LHCN-M2 (cell line): ENCODE data around the gene CDC16. TPM values are rescaled to one million over a fixed set of nuclear protein-coding genes. Genes with fewer than 3 reads are reported as not detected.
"Not testable (repeated sequence)": the region's sequence is repeated elsewhere in the genome, so short reads cannot be mapped to it uniquely, and the experiment has no call there.

Experiments
- DNase-seq: peaks from one replicate; pipeline ENCODE4 v3.0.0-alpha.2; 2012; ENCODE audit warnings: low read depth
- polyA plus RNA-seq: library from polyadenylated mRNA; unstranded; fragments of >200 nt; gene quantifications from one replicate; pipeline ENCODE4 v1.2.1, GENCODE V29; 2012; ENCODE audit warnings: missing spikeins
- total RNA-seq: library from RNA; depleted of rRNA; stranded (reverse); fragments of >200 nt; gene quantifications from 2 replicates; pipeline ENCODE4 v1.2.3, GENCODE V29; 2014; rRNA removed

CDC16 gene
- 41.3 and 44.7 TPM in 2 replicates for total RNA-seq
- polyA plus RNA-seq, result 54.7 TPM

GRCh38 chr13:114234645-114235421 is at the start of gene CDC16:
Gene CDC16, plus strand, starts transcription at chr13:114234897. Its CDS starts 188 bp downstream, at chr13:114235085.
- DNase-seq, result peak; percentile 88

- no peak for DNase-seq
These were observed 49.3 kb upstream of the CDC16 start for GRCh38 chr13:114185182-114185971.

GRCh38 chr13:114194853-114195252 is 39.8 kb upstream of the CDC16 start:
- no peak for DNase-seq

GRCh38 chr13:114196629-114197028 is 38.1 kb upstream of the CDC16 start:
- DNase-seq, result no peak

DNA sequence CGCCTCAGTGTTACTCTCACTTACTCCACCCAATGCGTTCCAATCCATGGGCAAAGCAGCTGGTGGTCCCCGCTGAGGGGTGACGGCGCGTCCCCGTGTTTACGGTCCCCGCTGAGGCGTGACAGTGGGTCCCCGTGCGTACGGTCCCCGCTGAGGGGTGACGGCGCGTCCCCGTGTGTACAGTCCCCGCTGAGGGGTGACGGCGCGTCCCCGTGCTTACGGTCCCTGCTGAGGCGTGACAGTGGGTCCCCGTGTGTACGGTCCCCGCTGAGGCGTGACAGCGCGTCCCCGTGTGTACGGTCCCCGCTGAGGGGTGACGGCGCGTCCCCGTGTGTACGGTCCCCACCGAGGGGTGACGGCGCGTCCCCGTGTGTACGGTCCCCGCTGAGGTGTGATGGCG is 36.1 kb upstream of the CDC16 start:
- no peak for DNase-seq

DNA sequence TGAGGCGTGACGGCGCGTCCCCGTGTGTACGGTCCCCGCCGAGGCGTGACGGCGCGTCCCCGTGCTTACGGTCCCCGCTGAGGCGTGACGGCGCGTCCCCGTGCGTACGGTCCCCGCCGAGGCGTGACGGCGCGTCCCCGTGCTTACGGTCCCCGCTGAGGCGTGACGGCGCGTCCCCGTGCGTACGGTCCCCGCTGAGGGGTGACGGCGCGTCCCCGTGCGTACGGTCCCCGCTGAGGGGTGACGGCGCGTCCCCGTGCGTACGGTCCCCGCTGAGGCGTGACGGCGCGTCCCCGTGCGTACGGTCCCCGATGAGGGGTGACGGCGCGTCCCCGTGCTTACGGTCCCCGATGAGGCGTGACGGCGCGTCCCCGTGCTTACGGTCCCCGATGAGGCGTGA is 35.2 kb upstream of the CDC16 start:
- DNase-seq, result not testable (repeated sequence)

DNA sequence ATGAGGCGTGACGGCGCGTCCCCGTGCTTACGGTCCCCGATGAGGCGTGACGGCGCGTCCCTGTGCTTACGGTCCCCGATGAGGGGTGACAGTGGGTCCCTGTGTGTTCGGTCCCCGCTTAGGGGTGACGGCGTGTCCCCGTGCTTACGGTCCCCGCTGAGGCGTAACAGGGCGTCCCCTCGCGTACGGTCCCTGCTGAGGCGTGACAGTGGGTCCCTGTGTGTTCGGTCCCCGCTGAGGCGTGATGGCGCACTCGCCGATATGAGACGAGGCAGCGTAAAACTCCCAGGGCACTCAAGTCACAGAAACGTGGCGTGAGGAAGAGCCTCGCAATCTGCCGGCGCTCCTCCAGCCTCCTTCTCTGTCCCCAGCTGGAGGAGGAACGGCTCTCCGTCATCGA is 34.7 kb upstream of the CDC16 start:
- no peak for DNase-seq

GRCh38 chr13:114200399-114200911 is 34.2 kb upstream of the CDC16 start:
- no peak for DNase-seq

- no peak for DNase-seq
These were observed 32.1 kb upstream of the CDC16 start for GRCh38 chr13:114202581-114202980.

GRCh38 chr13:114203536-114203935 is 31.2 kb upstream of the CDC16 start:
- DNase-seq, result no peak

- DNase-seq, result no peak
These were observed 29.8 kb upstream of the CDC16 start for GRCh38 chr13:114204894-114205293.

DNA sequence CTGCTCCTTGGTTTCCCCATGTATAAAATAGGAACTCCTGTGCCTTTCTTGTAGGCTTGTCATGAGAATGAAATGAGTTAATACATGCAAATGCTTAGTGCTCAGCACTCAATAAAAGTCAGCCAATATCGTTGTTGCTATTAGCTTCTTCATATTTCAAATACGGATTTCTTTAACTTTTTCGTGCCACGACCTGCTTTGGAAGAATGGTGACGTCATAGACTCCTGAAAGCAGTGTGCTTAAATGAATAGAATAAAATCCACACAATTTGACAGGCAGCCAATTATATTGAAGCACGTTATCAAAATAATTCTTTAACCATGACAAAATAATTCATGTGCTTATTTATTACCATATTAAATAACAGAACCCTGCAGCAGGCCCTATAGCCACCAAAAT is 26.6 kb upstream of the CDC16 start:
- no peak for DNase-seq

- DNase-seq, result no peak
These were observed 23.1 kb upstream of the CDC16 start for GRCh38 chr13:114211446-114212157.

DNA sequence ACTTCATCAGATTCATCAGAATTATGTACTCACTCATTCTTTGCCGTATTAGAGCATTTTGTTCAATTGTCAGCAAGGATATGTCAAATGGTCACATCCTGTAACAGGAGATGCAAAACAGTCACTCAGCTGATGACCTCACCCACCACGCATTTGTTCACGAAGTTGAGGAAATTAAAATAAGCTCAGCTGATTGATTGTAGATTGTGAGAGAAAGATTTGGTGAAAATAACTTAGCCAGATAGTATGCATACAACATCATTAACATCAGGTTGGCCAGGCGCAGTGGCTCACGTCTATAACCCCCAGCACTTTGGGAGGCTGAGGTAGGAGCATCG is 22.6 kb upstream of the CDC16 start:
- peak; percentile 47 for DNase-seq

- DNase-seq, result no peak
These were observed 20.7 kb upstream of the CDC16 start for GRCh38 chr13:114213980-114214379.

DNA sequence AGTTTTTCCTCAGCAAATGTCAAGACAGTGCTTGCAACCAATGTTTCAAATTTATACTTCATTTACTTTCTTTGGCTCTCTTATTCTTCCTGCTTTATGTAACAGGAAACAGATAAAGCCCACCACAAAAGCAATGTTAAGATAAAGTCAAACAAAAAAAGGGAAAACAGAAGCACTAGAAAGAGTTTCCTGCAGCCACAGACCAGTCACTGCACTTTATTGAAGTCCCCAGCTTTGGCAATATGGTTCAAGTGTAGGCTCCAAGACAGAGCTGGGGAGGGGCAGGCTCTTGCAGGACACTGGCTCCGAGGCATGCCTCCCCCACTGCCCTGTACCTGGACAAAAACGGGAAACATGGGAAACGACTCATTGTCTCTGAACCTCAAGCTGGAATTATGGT is 15.3 kb upstream of the CDC16 start:
- no peak for DNase-seq

GRCh38 chr13:114222461-114222968 is 12.2 kb upstream of the CDC16 start:
- DNase-seq, result no peak

DNA sequence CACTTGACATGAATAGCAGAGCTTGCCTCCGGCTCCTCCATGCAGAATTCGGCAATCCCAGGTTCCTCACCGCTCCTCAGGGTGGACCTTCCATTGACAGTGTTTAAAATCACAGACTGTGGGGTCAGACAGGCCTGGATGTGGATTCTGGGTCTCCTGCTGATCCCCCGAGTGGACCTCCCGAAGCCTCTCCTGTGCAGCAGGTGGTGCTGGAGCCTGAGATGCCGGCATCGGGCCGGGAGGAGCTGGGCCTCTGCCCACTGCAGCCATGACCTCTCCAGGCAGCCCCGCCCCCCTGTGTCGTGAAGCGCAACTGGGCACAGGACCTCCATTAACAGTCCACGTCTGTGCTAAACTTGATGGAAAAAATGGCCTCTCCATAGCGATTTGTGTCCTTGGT is 10.5 kb upstream of the CDC16 start:
- DNase-seq, result no peak

DNA sequence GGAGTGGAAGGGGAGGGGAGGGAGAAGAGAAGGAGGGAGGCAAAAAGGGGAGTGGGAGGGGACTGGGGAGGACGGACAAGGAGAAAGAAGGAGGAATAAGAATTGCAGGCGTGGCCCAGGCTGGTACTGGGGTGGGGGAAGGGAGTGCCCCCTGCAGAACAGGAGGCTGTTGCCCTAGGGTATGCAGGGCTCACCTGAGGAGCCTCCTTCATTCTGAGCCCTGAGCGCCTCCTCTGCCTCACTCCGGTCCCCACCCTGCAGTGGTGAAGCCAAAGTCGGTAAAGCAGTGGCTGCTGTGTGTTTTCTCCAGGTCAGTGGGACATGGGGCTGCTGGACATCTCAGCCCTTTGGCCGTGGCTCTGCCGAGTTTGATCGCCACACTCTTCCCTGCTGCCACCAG is 9.1 kb upstream of the CDC16 start:
- no peak for DNase-seq

GRCh38 chr13:114226088-114226487 is 8.6 kb upstream of the CDC16 start:
- DNase-seq, result no peak

DNA sequence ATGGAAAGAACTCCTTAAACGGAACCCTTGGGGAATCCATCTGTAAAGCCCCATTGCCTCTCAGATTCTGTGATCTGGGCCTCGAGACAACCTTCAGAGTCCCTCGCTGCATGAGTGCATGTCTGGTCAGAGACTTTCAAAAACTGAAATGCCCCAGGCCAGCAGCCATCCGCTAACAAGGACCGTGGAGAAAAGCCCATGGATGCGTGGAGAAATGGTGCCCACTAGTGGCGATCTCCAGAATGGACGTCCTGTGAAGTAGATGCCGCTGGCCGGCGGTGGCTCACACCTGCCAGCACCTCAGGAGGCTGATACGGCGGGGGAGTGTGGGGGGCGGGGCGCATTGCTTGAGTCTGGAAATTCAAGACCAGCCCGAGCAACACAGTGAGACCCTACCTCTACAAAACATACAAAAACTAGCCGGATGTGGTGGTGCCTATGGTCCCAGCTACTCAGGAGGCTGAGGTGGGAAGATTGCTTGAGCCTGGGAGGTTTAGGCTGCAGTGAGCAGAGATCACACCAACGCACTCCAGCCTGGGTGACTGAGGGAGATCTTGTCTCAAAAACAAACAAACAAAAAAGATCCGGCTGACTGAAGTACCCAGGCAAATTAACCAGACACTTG is 7.9 kb upstream of the CDC16 start:
- peak; percentile 77 for DNase-seq
